Activated T-cell treated with anti-CD3 and anti-CD28 coated beads for 24 hours (primary cell): Measurements from ENCODE around the gene SFSWAP.

Experiments
- DNase-seq: peaks from one replicate; pipeline ENCODE4 v3.0.0-alpha.2; 2020; ENCODE audit warnings: low read depth

The SFSWAP gene

GRCh38 chr12:131835616-131836171, 124.8 kb downstream of the SFSWAP start:
- no peak for DNase-seq

GRCh38 chr12:131836193-131836592, 125.3 kb downstream of the SFSWAP start:
- DNase-seq, result no peak

GRCh38 chr12:131836714-131837397, 126.0 kb downstream of the SFSWAP start:
- DNase-seq, result no peak

DNA sequence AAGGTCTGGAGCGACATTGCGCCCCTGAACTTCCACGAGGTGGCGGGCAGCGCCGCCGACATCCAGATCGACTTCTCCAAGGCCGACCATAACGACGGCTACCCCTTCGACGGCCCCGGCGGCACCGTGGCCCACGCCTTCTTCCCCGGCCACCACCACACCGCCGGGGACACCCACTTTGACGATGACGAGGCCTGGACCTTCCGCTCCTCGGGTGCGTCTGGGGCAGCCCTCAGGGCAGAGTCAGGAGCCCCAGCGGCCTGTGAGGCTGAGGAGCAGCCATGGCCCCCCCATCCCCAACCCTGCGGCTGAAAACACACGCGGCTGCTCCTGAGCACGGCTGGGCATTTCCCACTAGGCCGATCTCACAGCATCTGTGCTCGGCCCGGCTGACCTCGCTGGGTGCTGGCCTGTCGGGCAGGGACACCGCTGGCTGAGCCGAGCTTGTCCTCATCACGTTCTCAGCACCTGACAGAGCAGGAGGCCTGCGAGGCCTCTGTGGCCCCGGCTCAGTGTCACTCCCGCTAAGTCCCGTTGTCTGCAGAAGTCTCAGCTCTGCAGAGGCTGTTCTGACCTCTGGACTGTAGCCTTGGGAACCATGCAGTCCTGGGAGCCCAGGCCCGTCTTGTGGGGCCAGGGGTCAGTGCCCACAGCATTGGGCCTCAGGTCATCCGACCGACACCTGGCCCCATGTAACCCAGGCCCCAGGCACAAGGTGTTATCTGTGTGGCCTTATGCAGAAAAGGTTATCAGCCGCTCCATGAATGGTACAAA, 129.9 kb downstream of the SFSWAP start:
- DNase-seq, result no peak

GRCh38 chr12:131841547-131841946, 130.7 kb downstream of the SFSWAP start:
- no peak for DNase-seq

- DNase-seq, result no peak
Measured at GRCh38 chr12:131842169-131842568, 131.3 kb downstream of the SFSWAP start.

- no peak for DNase-seq
Measured at GRCh38 chr12:131843527-131843926, 132.6 kb downstream of the SFSWAP start.

DNA sequence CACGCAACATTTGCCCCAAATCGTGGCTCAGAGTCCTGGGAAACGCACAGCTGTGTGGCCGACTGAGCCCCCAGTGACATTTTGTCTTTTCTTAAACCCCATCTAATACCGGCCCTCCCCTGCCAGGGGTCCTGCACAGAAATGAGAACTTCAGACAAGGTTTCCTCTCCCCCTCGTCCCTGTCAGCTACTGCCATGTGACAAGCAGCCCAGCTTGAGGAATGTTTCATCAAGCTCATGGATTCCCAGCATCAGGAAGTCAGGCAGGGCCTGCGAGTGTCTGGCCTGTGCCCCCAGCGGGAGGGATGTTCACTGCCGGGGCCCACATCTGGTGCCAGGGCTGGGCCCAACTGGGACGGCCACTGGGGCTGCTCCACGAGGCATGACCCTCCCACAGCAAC, 133.2 kb downstream of the SFSWAP start:
- no peak for DNase-seq

GRCh38 chr12:131844656-131845055, 133.8 kb downstream of the SFSWAP start:
- no peak for DNase-seq

DNA sequence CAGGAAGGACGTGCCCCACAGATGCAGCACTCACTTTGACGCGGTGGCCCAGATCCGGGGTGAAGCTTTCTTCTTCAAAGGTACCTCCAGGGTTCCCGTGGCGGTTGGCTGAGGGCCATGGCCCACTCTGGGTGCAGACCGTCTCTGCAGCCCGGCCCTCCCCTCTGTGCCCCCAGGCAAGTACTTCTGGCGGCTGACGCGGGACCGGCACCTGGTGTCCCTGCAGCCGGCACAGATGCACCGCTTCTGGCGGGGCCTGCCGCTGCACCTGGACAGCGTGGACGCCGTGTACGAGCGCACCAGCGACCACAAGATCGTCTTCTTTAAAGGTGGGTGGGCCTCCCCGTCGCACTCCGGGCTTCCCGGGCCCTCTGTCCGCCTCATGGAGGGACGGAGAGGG, 134.2 kb downstream of the SFSWAP start:
- no peak for DNase-seq

DNA sequence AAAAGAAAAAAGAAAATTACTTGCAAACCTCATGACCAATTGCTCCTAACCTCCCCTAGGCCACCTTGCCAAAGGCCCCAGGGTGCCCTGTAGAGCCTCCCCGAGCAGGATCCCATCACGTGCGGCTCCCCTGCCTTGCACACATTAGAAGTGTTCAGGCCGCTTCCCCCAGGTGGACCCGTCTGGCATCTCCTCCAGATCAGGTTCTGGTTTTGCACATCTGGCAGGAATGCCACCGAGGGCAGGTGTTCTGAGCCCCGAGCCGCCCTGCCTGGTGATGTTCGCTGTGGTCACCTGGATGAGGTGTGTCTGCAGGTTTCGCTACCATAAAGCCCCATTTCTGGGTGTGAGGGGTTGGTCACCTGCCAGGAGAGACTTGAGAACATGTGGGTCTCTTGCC, 136.6 kb downstream of the SFSWAP start:
- no peak for DNase-seq

GRCh38 chr12:131848753-131849152, 137.9 kb downstream of the SFSWAP start:
- no peak for DNase-seq
